ENCODE data around the gene FAM171A1.

DNA sequence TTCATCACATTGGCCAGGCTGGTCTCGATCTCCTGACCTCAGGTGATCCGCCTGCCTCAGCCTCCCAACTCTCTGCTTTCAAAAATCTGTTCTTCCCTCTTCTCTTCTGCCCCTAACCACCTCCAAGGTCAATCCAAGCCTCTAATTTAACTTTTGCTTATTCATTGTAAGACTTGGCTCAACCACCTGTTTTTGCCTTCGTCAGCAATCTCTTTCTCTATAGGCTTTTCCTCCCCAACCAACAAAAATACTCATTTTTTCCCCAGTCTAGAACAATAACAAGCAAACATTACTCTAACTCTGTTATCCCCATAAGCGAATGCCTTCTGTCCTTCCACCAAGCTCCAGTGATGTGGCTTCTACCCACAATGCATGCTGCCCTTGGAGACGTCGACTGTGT lies 112.8 kb downstream of the FAM171A1 start:
- no peak for TF ChIP-seq POLR2AphosphoS5 (IDR thresholded peaks at IDR 0.05; ENCODE audit: borderline replicate concordance, low read depth, low read length)
- TF ChIP-seq EZH2 (IDR thresholded peaks at IDR 0.05): no peak
- no peak for TF ChIP-seq FOXP2 (optimal IDR thresholded peaks at IDR 0.05; ENCODE audit: control extremely low read depth, extremely low read length, insufficient read depth)

All from SK-N-MC (cell line).